ENCODE measurements around the gene EXOC6B. TPM values are rescaled to one million over a fixed set of nuclear protein-coding genes. Genes with fewer than 3 reads are reported as not detected.

EXOC6B gene
- polyA plus RNA-seq, 2 of the 4 experiments (the other 2 are of a cell fraction), result 15.5 to 24.7 TPM

GRCh38 chr2:72330652-72331051 is 495.2 kb downstream of the EXOC6B start:
- no peak for FAIRE-seq

GRCh38 chr2:72326759-72327158 is 499.1 kb downstream of the EXOC6B start:
- H3K4me2 ChIP-seq, result no peak overlapping the region
- no peaks in the 10 kb centered on the region for H3K4me1 ChIP-seq
- POLR2A ChIA-PET, result no interaction called here
- 93% methylated on average over 3 of the region's 3 CpGs for WGBS (ENCODE audit: missing lambda C conversion rate)
- DNase-seq (ENCODE audit: low read depth in 1 of 2, low spot score in 1 of 2), result no peak
- TF ChIP-seq ZSCAN20 (CRISPR knock-in tag; IDR thresholded peaks at IDR 0.05) (no peak), PHF8 (IDR thresholded peaks at IDR 0.05; ENCODE audit: borderline replicate concordance, low read depth) (no peak)
- no peak for FAIRE-seq
- no peak for ATAC-seq
- H3K4me3 ChIP-seq, result no peak overlapping the region
- CTCF ChIA-PET, result interaction anchor here (1.1 to 2.2 kb wide), 3 partner anchors 21 to 408 kb away, joined by 3 to 7 read pairs (median 4); no protein-coding TSS in a partner anchor
- H3K9me3 ChIP-seq, result peaks cover 8% of the 10 kb centered on the region; the same call in 2 of the 3 replicates
- H3K27ac ChIP-seq, result no peak overlapping the region

More at GRCh38 chr2:72330652-72331051, 495.2 kb downstream of the EXOC6B start:
- DNase-seq (ENCODE audit: low read depth in 1 of 2, low spot score in 1 of 2) (no peak), ATAC-seq (no peak)
- ChIA-PET CTCF (no interaction called here), POLR2A (no interaction called here)
- no peaks in the 10 kb centered on the region for H3K4me1 ChIP-seq
- H3K4me2 ChIP-seq, result no peak overlapping the region
- no peak overlapping the region for H3K4me3 ChIP-seq
- peaks cover 8% of the 10 kb centered on the region; the same call in 2 of the 3 replicates for H3K9me3 ChIP-seq
- TF ChIP-seq HOXB5 (CRISPR knock-in tag; IDR thresholded peaks at IDR 0.05), result no peak
- TF ChIP-seq HOXB13 (CRISPR knock-in tag; IDR thresholded peaks at IDR 0.05; ENCODE audit: low read depth), result no peak
- no peak for TF ChIP-seq RNF2 (IDR thresholded peaks at IDR 0.05; ENCODE audit: borderline replicate concordance, low read depth)
- TF ChIP-seq HMGXB4 (CRISPR knock-in tag; IDR thresholded peaks at IDR 0.05; ENCODE audit: borderline replicate concordance), result no peak
- TF ChIP-seq CTCF (IDR thresholded peaks at IDR 0.05), result no peak
- TF ChIP-seq BHLHE40 (IDR thresholded peaks at IDR 0.05; ENCODE audit: low read depth, low read length), result no peak
- TF ChIP-seq JUN (IDR thresholded peaks at IDR 0.05), result no peak
- TF ChIP-seq KDM1A (IDR thresholded peaks at IDR 0.05; ENCODE audit: low read depth), result no peak
- WGBS (ENCODE audit: missing lambda C conversion rate), result 91% methylated on average over 1 of the region's 1 CpG
- no peak overlapping the region for H3K27ac ChIP-seq

GRCh38 chr2:72325592-72326422 is 500.0 kb downstream of the EXOC6B start:
- CTCF ChIA-PET, result interaction anchor here (1.1 to 2.2 kb wide), 12 partner anchors 8 to 414 kb away, joined by 3 to 7 read pairs (median 4); no protein-coding TSS in a partner anchor

More at GRCh38 chr2:72325592-72326422, 500.0 kb downstream of the EXOC6B start:
- Histone ChIP-seq H3K4me3 (no peak overlapping the region), H3K4me2 (no peak overlapping the region), H3K27ac (no peak overlapping the region), H3K9me3 (peaks cover 4% of the 10 kb centered on the region; the same call in 2 of the 3 replicates), H3K4me1 (no peaks in the 10 kb centered on the region)
- TF ChIP-seq SMC3 (IDR thresholded peaks at IDR 0.05) (peak; percentile 67), BCL3 (IDR thresholded peaks at IDR 0.05) (no peak), CTCF (IDR thresholded peaks at IDR 0.05) (peak; percentile 55), JUNB (IDR thresholded peaks at IDR 0.05) (no peak), REST (IDR thresholded peaks at IDR 0.05) (no peak), RAD21 (conservative IDR thresholded peaks at IDR 0.05 in 1 of 2, IDR thresholded peaks at IDR 0.05 in 1 of 2) (peak; percentile 61 to 68)
- peak; percentile 7 to 39 for DNase-seq (ENCODE audit: low read depth in 1 of 2, low spot score in 1 of 2)
- peak; percentile 56 to 85; a peak in 4 of 6 replicates for ATAC-seq
- no peak for FAIRE-seq
- POLR2A ChIA-PET, result no interaction called here
- WGBS (ENCODE audit: missing lambda C conversion rate), result 65% methylated on average over 8 of the region's 8 CpGs
